GM13977 (cell line): Measurements from ENCODE around the gene CDKL1.
A peak's percentile ranks its signal among the peaks of the same experiment; 100 is the strongest.
"Not testable (repeated sequence)": the region's sequence is repeated elsewhere in the genome, so short reads cannot be mapped to it uniquely, and the experiment has no call there.

Source experiments
- DNase-seq: peaks from one replicate; pipeline ENCODE4 v3.0.0; 2012; ENCODE audit warnings: low spot score
- CTCF ChIP-seq: IDR thresholded peaks from 2 replicates; pipeline ENCODE4 v1.5.1; 2012; ENCODE audit warnings: mild to moderate bottlenecking, control low read depth; ENCODE audit not compliant: insufficient read depth; ENCODE audit errors: extremely low read depth, missing control alignments
- in situ Hi-C: fragments of 300-500 bp; cut with MboI; formaldehyde crosslinking; loops from one replicate; pipeline ENCODE4 v1.12.0; 2022; ENCODE audit warnings: low sequenced_read_pairs, low pct_unique_long_range_greater_than_20kb, mixed read lengths, inconsistent platforms; ENCODE audit not compliant: unreplicated experiment

Gene CDKL1

GRCh38 chr14:50366589-50366988, 30.1 kb downstream of the CDKL1 start:
- in situ Hi-C loops, result no loop called here
- no peak for DNase-seq
- TF ChIP-seq CTCF, result no peak

- DNase-seq, result no peak
- in situ Hi-C loops, result no loop called here
- no peak for TF ChIP-seq CTCF
Observed at GRCh38 chr14:50366115-50366514, 30.6 kb downstream of the CDKL1 start.

GRCh38 chr14:50365572-50365971, 31.1 kb downstream of the CDKL1 start:
- DNase-seq, in situ Hi-C loops: not testable (repeated sequence)

- in situ Hi-C loops, result no loop called here
- TF ChIP-seq CTCF, result no peak
- no peak for DNase-seq
Observed at GRCh38 chr14:50364792-50365191, 31.9 kb downstream of the CDKL1 start.

GRCh38 chr14:50363714-50364111, 33.0 kb downstream of the CDKL1 start:
- TF ChIP-seq CTCF, result no peak
- in situ Hi-C loops, result no loop called here
- peak; percentile 64 for DNase-seq

- TF ChIP-seq CTCF, result no peak
- in situ Hi-C loops, result no loop called here
Observed at GRCh38 chr14:50362764-50363713, 33.6 kb downstream of the CDKL1 start.

GRCh38 chr14:50361473-50362403, 34.9 kb downstream of the CDKL1 start:
- DNase-seq, in situ Hi-C loops: not testable (repeated sequence)

More at GRCh38 chr14:50362764-50363713, 33.6 kb downstream of the CDKL1 start:
- peak; percentile 31 for DNase-seq
